ENCODE results near the gene GATAD2A.

GRCh38 chr19:19495614-19496603 lies 90.4 kb downstream of the GATAD2A start:
- TF ChIP-seq MBNL3 (CRISPR knock-in tag; conservative IDR thresholded peaks at IDR 0.05) (no peak), ATF3 (CRISPR knock-in tag; IDR thresholded peaks at IDR 0.05) (no peak), CTCF (CRISPR knock-in tag; IDR thresholded peaks at IDR 0.05) (no peak)
